GM21390 (cell line): ENCODE measurements around the gene FKTN.
"Not testable (repeated sequence)": the region's sequence is repeated elsewhere in the genome, so short reads cannot be mapped to it uniquely, and the experiment has no call there.

Source experiments
- ATAC-seq: cut with Tn5 transposase; IDR thresholded peaks from one replicate; pipeline ENCODE4 v1.9.1; 2021; ENCODE audit not compliant: unreplicated experiment

Gene FKTN

DNA sequence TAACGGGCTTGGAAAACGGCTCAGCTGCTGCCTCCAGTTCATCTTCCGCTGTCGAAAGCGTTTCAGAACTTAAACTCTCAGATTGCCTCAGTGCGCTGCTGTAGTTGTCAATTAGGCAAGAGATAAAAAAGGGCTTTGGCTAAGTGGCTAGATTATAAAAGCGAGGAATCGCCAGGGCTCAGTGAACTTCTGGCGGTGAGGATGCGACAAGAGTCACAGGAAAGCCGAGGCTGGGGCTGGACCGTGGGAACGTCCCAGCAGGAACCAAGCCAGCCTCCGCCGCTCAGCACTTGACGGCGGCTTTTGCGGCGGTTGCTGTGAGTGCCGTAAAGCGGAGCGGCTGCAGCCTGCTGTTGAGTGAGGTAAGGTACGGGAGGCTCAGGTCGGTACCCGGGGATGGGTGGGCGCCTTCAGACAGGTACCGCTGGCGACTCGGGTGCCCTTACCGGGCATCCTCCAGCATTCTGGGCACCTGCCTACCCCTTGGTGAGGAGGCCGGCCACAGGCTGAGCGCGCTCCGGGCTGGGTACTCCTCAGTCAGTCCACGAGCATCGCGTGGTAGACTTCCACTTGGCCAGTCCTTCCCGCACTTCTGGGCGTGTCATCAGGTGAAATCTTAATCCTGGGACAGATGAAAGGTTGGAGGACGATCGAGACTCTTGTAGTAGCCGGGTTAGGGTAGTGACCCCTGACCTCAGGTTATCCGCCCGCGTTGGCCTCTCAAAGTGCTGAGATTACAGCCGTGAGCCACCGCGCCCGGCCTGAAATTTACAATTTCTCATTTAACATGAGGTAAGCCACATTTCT is at the start of gene FKTN:
Gene FKTN, plus strand, starts transcription at position 328 of the 807 bp plus-strand sequence. CDS start 16,902 bp downstream, outside the sequence.
- peak; percentile 98 for ATAC-seq

DNA sequence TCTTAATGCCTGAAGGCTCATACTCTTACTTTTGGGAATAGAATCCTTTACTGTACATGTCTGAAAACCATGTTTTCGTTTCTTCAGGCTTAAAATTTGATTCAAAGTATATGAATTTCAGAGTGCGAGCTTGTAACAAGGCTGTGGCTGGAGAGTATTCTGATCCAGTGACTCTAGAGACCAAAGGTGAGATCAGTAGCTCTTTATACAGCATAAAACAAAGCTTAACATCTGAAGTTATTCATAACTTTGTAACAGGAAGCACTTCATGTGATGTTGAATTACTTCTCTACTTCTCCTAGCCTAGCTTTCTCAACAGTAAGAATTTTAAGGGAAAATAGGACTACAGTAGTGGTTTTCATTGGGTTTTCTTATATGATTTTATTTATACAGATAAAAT is 49.4 kb upstream of the FKTN start:
- no peak for ATAC-seq

GRCh38 chr9:105510024-105510423 is 47.9 kb upstream of the FKTN start:
- peak; percentile 83 for ATAC-seq

GRCh38 chr9:105511446-105511845 is 46.5 kb upstream of the FKTN start:
- ATAC-seq, result no peak

DNA sequence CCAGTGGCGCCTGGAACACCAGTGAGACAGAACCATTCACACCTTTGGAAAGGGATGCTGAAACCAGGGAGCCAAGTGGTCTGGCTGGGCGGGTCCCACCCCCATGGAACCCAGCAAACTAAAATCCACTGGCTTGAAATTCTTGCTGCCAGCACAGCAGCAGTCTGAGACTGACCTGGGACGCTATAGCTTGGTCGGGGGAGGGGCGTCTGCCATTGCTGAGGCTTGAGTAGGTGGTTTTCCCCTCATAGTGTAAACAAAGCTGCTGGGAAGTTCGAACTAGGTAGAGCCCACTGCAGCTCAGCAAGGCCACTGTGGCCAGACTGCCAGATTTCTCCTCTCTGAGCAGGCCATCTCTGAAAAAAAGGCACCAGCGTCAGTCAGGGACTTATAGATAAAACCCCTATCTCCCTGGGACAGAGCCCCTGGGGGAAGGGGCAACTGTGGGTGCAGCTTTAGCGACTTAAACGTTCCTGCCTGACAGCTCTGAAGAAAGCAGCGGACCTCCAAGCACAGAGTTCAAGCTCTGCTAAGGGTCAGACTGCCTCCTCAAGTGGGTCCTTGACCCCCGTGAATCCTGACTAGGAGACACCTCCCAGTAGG is 42.0 kb upstream of the FKTN start:
- ATAC-seq, result no peak

GRCh38 chr9:105519710-105520369 is 38.1 kb upstream of the FKTN start:
- ATAC-seq, result peak; percentile 44

DNA sequence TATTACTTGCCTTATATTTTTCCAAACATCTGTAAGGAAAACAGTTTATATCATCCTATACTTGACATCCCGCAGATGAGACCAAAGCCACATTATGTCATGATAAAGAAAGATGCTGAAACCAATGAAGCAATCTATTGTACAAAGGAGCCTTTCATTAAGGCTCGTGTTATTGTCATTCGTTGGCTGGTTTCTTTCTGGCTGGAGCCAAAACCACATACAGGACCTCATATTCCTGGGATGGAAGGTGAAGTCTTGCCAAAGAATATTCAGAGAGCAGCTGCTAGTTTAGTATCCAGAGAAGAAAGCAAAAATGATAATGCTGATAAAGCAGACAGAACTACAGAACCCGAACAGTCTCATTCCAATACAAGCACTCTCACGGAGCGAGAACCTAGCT is 36.9 kb upstream of the FKTN start:
- not testable (repeated sequence) for ATAC-seq

- ATAC-seq, result peak; percentile 90
These were observed 35.1 kb upstream of the FKTN start for GRCh38 chr9:105522618-105523385.

GRCh38 chr9:105531530-105531929 is 26.4 kb upstream of the FKTN start:
- no peak for ATAC-seq

- no peak for ATAC-seq
These were observed 21.8 kb upstream of the FKTN start for GRCh38 chr9:105535920-105536668.

DNA sequence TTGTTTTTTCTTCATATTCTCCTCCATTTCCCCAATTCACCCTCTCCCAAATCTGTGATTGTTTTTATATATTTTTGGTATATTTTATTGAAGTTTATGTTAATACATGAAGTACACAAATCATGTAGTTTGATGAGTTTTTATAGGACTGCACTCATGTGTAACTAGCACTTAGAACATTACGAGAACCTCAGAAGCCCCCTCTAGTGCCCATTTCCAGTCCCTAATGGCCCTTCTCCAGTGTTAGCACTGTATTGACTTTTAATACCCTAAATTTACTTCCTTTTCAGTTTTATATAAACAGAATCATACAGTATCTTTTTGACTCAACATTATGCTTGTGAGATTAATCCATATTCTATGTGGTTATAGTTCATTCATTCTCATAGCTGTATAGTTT is 18.5 kb upstream of the FKTN start:
- no peak for ATAC-seq

DNA sequence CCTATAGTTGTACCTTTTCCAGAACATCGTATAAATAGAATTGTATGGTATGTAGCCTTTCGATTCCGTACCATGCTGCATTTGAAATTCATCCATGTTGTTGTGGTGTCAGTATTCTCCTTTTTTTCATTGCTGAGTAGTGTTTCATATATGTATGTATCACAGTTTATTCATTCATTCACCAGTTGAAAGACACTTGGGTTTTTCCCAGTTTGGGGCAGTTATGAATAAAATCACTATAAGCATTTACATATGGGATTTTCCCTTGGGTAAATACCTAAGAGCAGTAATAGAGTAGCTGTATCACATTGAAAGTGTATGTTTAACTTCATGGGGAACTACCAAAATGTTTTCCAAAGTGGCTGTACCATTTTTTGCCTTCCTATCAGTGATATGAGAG is 16.1 kb upstream of the FKTN start:
- peak; percentile 90 for ATAC-seq

- ATAC-seq, result no peak
These were observed 3.9 kb upstream of the FKTN start for GRCh38 chr9:105554042-105554441.

DNA sequence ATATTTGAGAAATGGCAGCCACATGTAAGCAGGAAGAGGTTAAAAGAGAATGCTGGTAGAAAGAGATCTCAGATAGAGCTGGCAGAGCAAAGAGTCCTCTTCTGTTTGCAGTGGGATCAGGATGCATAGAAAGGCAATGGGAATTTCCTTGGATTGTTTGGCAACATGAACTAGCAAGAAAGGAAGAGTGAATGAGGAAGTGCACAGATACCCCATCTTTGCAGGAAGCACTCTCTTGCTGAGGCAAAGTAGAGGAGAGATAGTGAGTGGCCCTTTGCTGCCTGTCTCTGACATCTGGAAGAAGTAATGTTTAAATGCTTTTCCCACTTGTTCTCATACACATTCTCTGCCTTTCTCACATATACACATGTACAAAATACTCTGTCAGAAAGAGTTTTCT is 14.5 kb downstream of the FKTN start:
- no peak for ATAC-seq

- not testable (repeated sequence) for ATAC-seq
These were observed 22.0 kb downstream of the FKTN start for GRCh38 chr9:105579952-105580351.

DNA sequence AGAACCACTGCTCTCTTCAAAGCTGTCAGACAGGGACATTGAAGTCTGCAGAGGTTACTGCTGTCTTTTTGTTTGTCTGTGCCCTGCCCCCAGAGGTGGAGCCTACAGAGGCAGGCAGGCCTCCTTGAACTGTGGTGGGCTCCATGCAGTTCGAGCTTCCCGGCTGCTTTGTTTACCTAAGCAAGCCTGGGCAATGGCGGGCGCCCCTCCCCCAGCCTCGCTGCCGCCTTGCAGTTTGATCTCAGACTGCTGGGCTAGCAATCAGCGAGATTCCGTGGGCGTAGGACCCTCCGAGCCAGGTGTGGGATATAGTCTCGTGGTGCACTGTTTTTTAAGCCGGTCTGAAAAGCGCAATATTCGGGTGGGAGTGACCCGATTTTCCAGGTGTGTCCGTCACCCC is 23.6 kb downstream of the FKTN start:
- ATAC-seq, result not testable (repeated sequence)

- ATAC-seq, result no peak
These were observed 35.2 kb downstream of the FKTN start for GRCh38 chr9:105593145-105593544.

GRCh38 chr9:105608721-105609598 is 51.0 kb downstream of the FKTN start:
- peak; percentile 82 for ATAC-seq

DNA sequence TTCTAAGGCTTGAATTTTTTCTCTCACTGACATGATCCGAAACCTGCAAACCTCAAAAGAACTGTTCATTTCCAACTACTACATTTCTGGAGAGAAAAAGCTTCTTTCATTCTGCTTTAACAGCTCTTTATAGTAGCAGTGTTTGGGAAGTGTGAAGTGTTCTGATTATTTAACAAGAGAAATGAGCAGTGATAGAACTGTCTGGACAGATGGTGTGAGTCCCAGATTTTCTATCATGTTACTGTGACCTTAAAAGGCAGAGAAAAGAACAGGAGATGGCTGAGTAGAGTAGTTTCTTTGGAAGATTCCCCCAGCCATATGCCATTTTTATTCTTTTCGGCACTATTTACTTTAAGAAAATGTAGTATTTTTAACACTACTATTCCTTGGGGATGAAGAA is 63.1 kb downstream of the FKTN start:
- no peak for ATAC-seq

GRCh38 chr9:105625088-105625487 is 67.2 kb downstream of the FKTN start:
- no peak for ATAC-seq
